H1 (cell line): ENCODE data around the gene INPP5A. TPM values are rescaled to one million over a fixed set of nuclear protein-coding genes. Genes with fewer than 3 reads are reported as not detected.

Experiments
- BCL11A ChIP-seq, 2 experiments: IDR thresholded peaks; one replicate each; pipeline ENCODE4 v1.6.1; 2011; ENCODE audit warnings: low read depth in 2 of 2, low read length in 2 of 2, mild to moderate bottlenecking in 2 of 2
- CBX8 ChIP-seq: fragments of 300-800, 300-1000 bp; sonication (generic); IDR thresholded peaks from 2 replicates; pipeline ENCODE4 v1.7.1; 2016; ENCODE audit warnings: low read depth, low read length, borderline replicate concordance
- CHD1 ChIP-seq: IDR thresholded peaks from 2 replicates; pipeline ENCODE4 v1.6.1; 2012; ENCODE audit warnings: low read depth, low read length, improper control_type of control experiment
- EP300 ChIP-seq, 2 experiments: IDR thresholded peaks; 1 replicate in 1 of 2; 2 replicates in 1 of 2; pipeline ENCODE4 v1.6.1; 2011 to 2012; ENCODE audit warnings: low read depth in 2 of 2, low read length in 2 of 2, mild to moderate bottlenecking in 2 of 2, borderline replicate concordance in 1 of 2, inconsistent platforms in 1 of 2, moderate library complexity in 1 of 2
- POU5F1 ChIP-seq: IDR thresholded peaks from 2 replicates; pipeline ENCODE4 v1.6.1; 2011; ENCODE audit warnings: low read depth, mild to moderate bottlenecking, low read length, moderate library complexity
- RNF2 ChIP-seq: fragments of 200-900, 300-1000 bp; sonication (generic); IDR thresholded peaks from 2 replicates; pipeline ENCODE4 v1.7.1; 2016; ENCODE audit warnings: borderline replicate concordance, low read depth, mild to moderate bottlenecking, antibody characterized with exemption, low read length; ENCODE audit not compliant: poor library complexity, severe bottlenecking; ENCODE audit errors: missing control alignments
- TAF1 ChIP-seq: IDR thresholded peaks from 2 replicates; pipeline ENCODE4 v1.6.1; 2011; ENCODE audit warnings: mild to moderate bottlenecking, low read depth, low read length
- polyA plus RNA-seq, 7 experiments: library from polyadenylated mRNA; depleted of rRNA in 3 of 7; stranded (reverse) in 5 of 7; unstranded in 2 of 7; fragments of >200 nt in 5 of 7; fragments of 200-250 nt in 2 of 7; gene quantifications; 1 replicate in 5 of 7; 2 replicates in 1 of 7; 4 replicates in 1 of 7; pipeline versions ENCODE4 v1.2.1 to v1.2.3, GENCODE V29; 2011 to 2013; ENCODE audit warnings: missing spikeins in 2 of 7, mixed read lengths in 2 of 7
- total RNA-seq: library from RNA; stranded (reverse); fragmentation: NEBNext Ultra II Directional; extraction: Animal tissue kit (Norgen Biotek cat#: 25700); gene quantifications from 2 replicates; pipeline ENCODE4 v1.2.1, GENCODE V29; 2021

The INPP5A gene
- total and polyA plus RNA-seq, 2 of the 8 experiments (the other 6 are each of a cell fraction or from before 2014, with no cell fraction given), result 19.7 to 27.5 TPM

DNA sequence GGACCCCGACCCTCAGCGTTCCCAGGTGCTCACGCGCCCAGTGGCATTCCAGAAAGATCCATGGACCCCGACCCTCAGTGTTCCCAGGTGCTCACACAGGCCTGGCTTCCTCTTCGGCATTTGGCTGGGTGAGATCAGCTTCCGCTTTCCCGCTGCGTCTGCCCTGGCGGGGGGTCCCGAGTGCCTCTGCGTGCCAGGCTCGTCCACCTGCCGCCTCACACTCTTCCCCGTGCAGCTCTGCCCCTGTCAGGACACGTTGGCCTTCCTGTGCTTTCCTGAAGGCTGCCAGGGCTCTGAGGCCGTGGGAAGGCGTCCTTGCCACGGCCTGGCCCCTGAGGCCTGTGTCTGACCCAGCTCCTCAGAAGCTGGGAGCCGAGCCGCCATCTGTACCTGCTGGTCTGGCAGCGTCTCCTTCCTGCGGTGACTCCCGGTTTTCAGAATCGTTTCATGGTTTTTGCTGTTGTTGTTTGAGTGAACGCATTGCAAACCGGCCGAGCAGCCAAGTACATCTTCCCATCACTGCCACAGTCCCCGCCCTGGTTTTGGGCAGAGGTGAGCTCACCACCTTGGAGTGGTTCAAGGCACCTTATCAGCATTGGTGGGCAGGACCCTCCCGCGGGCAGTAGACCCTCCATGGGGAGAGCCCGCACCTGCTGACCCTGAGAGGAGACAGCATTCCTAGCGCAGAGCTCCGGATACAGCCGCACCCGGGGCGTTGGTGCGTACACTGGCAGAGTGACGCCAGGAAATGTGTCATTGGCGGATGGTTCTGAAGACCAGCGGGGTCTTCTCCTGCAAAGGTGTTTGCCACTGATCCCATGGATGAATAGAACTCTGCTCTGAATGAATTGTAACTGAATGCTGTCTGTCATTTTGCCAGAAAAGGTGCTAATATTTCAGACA, 231.0 kb downstream of the INPP5A start (continued):
- TF ChIP-seq RNF2 (no peak), BCL11A (IDR thresholded peaks at IDR 0.05; ENCODE audit: low read depth in 2 of 2, low read length in 2 of 2) (no peak), EP300 (IDR thresholded peaks at IDR 0.05; ENCODE audit: borderline replicate concordance in 1 of 2, low read depth in 2 of 2, low read length in 2 of 2) (no peak), CHD1 (no peak), CBX8 (no peak), POU5F1 (no peak), TAF1 (no peak)
